ENCODE measurements around the gene CTPS2. TPM values are rescaled to one million over a fixed set of nuclear protein-coding genes. Genes with fewer than 3 reads are reported as not detected.

Gene CTPS2
- total and polyA plus RNA-seq, 10 of the 15 experiments (the other 5 are each of a cell fraction or from before 2014, with no cell fraction given): 5.9 to 17.8 (median 14.2) TPM

- Histone ChIP-seq H3K9me3 (replicated peaks; ENCODE audit: control insufficient read depth, insufficient read depth, low read length) (no peaks in the 10 kb centered on the region), H3K36me3 (ENCODE audit: control insufficient read depth in 2 of 2, insufficient read depth in 2 of 2, low read length in 1 of 2) (no peaks in the 10 kb centered on the region; a peak in 1 of 4 replicates), H3K4me3 (no peak overlapping the region), H3K27me3 (replicated peaks in 1 of 2; ENCODE audit: control insufficient read depth in 2 of 2, insufficient read depth in 2 of 2, low read length in 1 of 2) (no peaks in the 10 kb centered on the region), H3K4me1 (ENCODE audit: control insufficient read depth, insufficient read depth, low read length) (no peaks in the 10 kb centered on the region), H3K79me2 (ENCODE audit: control insufficient read depth, insufficient read depth, low read length) (no peaks in the 10 kb centered on the region), H3K9ac (ENCODE audit: control insufficient read depth, insufficient read depth, low read length) (no peak overlapping the region), H2AFZ (ENCODE audit: control insufficient read depth, low read depth, low read length) (no peak overlapping the region), H3K4me2 (ENCODE audit: control insufficient read depth, insufficient read depth) (no peak overlapping the region), H4K20me1 (ENCODE audit: control insufficient read depth, insufficient read depth) (no peaks in the 10 kb centered on the region), H3K27ac (ENCODE audit: control insufficient read depth, insufficient read depth) (no peak overlapping the region)
- WGBS (ENCODE audit: insufficient coverage, insufficient replicate concordance, low lambda C conversion rate, missing lambda C conversion rate): 66% methylated on average over 4 of the region's 4 CpGs
- POLR2A ChIA-PET: no interaction called here
- FAIRE-seq (no peak), ATAC-seq (no peak), DNase-seq (ENCODE audit: low read depth, low spot score) (no peak)
- in situ Hi-C loops (cut with MboI) (no loop called here), intact Hi-C loops (cut with micrococcal nuclease; ENCODE audit: unreplicated experiment) (no loop called here)
- no TSS peak for BruUV-seq (replicated peaks)
- CTCF ChIA-PET: interaction anchor here (0.9 kb wide), 1 partner anchor 42 kb away, joined by 4 read pairs; no protein-coding TSS in a partner anchor
- SMC1A ChIA-PET (ENCODE audit: uncharacterized antibody, unreplicated experiment): no interaction called here
- TF ChIP-seq, protein P1, sequence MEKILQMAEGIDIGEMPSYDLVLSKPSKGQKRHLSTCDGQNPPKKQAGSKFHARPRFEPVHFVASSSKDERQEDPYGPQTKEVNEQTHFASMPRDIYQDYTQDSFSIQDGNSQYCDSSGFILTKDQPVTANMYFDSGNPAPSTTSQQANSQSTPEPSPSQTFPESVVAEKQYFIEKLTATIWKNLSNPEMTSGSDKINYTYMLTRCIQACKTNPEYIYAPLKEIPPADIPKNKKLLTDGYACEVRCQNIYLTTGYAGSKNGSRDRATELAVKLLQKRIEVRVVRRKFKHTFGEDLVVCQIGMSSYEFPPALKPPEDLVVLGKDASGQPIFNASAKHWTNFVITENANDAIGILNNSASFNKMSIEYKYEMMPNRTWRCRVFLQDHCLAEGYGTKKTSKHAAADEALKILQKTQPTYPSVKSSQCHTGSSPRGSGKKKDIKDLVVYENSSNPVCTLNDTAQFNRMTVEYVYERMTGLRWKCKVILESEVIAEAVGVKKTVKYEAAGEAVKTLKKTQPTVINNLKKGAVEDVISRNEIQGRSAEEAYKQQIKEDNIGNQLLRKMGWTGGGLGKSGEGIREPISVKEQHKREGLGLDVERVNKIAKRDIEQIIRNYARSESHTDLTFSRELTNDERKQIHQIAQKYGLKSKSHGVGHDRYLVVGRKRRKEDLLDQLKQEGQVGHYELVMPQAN (conservative IDR thresholded peaks at IDR 0.05): no peak
- TF ChIP-seq IRF4 (IDR thresholded peaks at IDR 0.05; ENCODE audit: low read depth, low read length): no peak
- TF ChIP-seq TCF12 (IDR thresholded peaks at IDR 0.05; ENCODE audit: low read depth, low read length): no peak
- TF ChIP-seq CREM (IDR thresholded peaks at IDR 0.05; ENCODE audit: low read depth): no peak
- TF ChIP-seq TARDBP (IDR thresholded peaks at IDR 0.05; ENCODE audit: borderline replicate concordance): no peak
- TF ChIP-seq RB1 (IDR thresholded peaks at IDR 0.05; ENCODE audit: borderline replicate concordance): no peak
- TF ChIP-seq HDGF (IDR thresholded peaks at IDR 0.05): no peak
- TF ChIP-seq TBL1XR1 (IDR thresholded peaks at IDR 0.05; ENCODE audit: low read depth, low read length): no peak
- no peak for TF ChIP-seq IKZF1 (conservative IDR thresholded peaks at IDR 0.05)
- no peak for TF ChIP-seq SRF (IDR thresholded peaks at IDR 0.05; ENCODE audit: low read depth in 2 of 2, low read length in 2 of 2)
- TF ChIP-seq ZBTB40 (IDR thresholded peaks at IDR 0.05; ENCODE audit: borderline replicate concordance): no peak
- TF ChIP-seq NFYB (IDR thresholded peaks at IDR 0.05; ENCODE audit: insufficient read depth, low read depth, low read length): no peak
- no peak for TF ChIP-seq RBBP5 (conservative IDR thresholded peaks at IDR 0.05)
- no peak for TF ChIP-seq USF1 (IDR thresholded peaks at IDR 0.05; ENCODE audit: borderline replicate concordance, extremely low read length, insufficient read depth, low read depth, low read length)
- TF ChIP-seq, protein P2, sequence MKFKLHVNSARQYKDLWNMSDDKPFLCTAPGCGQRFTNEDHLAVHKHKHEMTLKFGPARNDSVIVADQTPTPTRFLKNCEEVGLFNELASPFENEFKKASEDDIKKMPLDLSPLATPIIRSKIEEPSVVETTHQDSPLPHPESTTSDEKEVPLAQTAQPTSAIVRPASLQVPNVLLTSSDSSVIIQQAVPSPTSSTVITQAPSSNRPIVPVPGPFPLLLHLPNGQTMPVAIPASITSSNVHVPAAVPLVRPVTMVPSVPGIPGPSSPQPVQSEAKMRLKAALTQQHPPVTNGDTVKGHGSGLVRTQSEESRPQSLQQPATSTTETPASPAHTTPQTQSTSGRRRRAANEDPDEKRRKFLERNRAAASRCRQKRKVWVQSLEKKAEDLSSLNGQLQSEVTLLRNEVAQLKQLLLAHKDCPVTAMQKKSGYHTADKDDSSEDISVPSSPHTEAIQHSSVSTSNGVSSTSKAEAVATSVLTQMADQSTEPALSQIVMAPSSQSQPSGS (IDR thresholded peaks at IDR 0.05; ENCODE audit: low read length): no peak
- no peak for TF ChIP-seq ZSCAN29 (IDR thresholded peaks at IDR 0.05)
- RAD21 ChIA-PET (ENCODE audit: unreplicated experiment): interaction anchor here (0.6 kb wide), 1 partner anchor 180 kb away, joined by 3 read pairs; no protein-coding TSS in a partner anchor
Observed at GRCh38 chrX:16666541-16666940, 45.9 kb downstream of the CTPS2 start.
